ENCODE data around the gene VAV2.

VAV2 gene

DNA sequence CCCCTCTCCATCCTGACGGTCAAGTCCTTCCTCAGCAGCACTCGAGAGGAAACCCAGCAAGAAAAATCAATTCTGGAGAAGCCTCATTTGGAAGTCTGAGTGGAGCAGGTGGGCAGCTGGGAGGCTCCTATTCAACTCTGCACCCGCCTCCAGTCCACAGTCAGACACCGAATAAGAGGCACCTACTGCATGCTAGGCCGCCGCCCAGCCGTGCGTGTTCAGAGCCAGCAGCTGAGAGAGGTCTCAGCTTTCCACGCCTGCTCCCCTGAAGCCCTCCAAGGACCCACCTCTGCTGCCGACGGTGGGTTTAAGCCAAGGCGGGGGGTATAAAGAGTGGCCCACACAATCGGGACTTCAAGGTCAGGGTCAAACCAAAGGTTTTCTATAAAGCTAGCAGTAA lies 41.9 kb downstream of the VAV2 start:
- DNase-seq, result no peak

DNA sequence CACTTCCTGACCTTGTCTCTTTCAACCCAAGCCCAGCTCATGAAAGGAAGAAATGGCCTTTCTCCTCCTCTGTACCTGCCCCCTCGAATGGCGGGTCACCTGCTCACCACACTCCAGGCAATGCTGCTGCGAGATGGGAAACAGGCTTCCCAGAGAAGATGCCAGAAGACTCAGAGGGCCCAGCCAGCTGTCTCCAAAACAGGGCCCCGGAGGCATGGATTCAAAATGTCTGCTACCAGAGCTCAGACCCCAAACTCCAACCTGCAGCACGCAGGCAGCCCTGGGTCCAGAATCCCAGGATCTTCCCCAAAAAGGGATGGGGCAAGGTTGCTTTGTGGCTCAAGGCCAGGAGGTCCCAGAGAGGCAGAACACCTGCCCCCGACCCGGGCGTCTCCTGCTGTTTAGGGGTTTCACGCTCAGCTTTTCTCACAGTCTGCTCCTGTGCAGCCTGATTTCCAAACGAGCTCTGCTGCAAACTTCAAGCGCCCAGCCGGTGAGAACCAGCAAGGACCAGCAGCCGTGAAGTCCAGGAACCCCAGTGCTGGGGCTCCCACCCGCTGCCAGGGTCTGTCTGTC lies 42.5 kb downstream of the VAV2 start:
- no peak for DNase-seq

DNA sequence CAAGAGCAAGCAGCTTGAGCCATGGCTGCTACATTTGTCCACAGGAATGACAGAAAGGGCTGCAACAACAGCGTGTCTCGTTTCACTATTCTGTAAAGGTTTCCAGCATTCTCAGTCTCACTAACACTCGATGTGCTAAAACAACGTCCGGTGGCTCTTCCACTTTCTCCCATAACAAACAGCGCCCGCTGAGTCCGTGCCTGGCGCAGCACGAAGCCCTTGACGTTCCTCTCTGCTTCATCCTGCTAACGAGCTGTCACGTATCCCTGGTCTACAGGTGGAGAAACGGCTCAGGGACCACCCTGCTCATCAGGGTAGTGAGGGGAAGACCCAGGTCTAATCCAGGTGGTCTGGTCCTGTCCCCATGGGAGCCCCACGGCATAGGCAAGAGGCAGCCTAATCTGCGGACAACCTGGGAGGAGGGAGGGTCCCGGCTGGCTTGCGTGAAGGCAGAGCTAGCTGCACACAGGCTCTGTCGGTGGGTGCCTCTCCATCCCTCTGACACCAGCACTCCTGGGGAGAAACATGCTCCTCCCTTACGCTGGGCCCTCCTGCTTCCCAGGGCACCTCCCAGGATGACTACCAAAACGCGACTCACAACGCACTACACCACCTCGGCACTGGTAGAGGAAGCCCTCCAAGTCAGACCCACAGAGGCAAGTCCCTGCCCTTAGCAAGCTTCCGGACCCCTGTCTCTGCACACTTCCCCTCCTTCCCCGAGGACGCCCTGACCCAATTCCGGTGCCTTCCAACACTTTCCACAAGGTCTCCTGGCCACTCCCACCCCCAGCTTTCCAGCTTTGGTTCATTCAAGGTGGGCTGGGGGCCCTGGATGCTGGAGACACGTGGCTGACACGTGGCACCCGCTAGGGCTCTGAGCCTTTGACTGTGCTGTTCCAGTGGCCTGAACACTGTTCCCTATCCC lies 43.3 kb downstream of the VAV2 start:
- DNase-seq, result no peak

DNA sequence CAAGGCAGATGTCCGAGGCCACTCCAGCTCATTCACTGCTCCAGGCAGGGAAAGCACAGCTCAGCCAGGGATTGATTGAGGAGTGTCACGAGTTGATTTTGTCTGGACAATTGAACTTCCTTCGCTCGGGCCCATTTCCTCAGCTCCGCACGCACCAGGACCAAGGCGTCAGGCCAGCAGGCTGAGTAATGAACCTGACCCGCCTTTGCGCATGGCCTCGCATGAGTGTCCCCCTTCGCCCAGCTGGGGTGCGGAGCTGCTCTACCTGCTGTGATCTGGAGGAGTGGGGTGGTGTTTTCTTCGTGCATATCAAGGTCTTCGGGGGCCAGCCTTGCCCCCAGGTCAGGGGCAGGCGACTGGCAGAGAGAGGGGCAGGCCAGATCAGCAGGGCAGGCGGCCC lies 44.0 kb downstream of the VAV2 start:
- DNase-seq, result no peak

DNA sequence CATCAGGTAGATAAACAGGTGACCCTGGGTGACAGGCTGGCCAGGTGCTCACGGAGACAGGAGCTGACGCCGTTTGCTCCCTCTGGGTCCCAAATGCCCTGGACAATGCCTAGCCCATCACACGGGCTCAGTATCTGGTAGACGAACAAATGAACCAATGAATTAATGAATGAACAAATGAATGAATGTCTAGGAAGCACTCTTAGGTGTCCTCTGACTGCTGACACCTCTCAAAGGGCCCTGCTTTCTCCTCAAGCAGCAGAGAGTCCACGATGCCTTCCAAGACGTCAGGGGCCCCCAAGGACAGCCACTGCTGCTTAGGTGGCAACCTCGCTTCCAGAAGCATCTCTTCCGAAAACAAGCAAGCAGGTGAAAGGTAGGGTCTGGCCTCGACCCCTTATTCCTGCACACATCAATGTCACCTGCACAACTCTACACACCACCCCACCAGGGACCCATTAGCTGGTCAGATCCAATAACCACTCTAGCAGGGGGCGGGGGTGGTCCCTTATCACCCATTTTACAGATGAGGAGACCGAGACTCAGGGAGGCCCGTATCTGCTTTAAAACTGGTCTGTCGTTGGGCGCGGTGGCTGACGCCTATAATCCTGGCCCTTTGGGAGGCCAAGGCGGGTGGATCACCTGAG lies 45.2 kb downstream of the VAV2 start:
- no peak for DNase-seq

DNA sequence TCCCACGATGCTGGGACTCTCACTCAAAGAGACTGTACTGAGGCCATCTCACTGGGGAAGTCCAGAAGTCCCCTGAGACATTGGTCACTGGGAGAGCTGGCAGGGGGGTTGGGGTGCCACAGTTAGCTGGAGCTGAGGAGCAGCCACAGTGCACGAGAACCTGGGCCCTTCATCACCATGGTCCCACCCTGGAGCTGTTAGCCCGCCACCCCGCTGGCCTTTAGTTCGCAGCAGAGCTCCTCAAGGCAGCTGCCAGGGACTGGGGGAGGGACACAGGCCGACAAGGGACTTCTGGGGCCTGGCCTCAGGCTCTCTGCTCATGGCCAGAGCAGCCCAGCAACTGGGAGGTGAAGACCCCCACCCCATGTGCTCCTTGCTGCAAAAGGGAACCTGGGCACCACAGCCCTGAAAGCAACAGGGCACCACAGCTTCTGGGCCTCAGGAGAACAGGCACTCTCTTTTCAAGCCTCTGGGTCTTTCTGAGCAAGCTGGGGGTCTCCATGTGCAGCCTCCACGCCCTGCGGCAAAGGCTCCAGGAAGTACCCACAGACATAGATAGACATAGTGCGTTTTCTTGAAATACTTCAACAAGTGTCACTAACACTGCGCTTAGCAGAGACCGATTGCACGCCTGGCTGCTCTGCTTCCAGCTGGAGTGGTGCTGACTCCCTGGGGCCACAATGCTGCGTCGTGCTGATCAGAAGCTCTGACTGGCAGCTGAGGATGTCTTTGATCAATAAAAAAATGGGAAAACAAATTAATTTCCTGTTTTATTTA lies 46.0 kb downstream of the VAV2 start:
- no peak for DNase-seq

DNA sequence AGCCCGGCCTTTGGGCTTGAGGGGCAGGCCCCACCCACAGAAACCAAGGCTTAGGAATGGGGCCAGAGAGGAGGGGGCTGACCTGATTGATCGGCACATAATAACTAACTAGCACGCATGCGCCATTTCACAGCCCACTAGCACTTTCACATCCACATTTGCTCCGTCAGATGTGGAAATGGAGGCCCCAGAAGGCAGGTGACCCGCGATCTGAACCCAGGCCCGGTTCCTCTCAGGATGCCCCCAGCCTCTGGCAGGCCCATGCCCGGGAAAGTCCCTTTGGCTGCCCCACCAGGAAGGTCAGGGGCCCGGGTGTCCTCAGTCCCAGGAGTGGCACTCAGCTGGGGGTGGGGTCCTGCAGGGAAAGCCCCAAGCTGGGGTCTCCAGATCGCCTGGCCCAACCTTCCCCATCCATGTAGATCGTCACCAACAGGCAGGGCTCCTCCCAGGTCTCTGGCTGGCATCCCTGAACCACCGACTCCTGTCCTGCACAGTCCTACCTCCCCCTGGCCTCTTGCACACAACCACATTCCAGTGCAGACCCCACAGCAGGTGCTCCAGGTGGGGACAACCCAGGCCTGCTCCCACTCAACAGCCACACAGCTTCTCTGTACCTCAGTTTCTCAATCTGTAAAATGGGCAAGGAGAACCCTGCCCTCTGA lies 46.7 kb downstream of the VAV2 start:
- no peak for DNase-seq

DNA sequence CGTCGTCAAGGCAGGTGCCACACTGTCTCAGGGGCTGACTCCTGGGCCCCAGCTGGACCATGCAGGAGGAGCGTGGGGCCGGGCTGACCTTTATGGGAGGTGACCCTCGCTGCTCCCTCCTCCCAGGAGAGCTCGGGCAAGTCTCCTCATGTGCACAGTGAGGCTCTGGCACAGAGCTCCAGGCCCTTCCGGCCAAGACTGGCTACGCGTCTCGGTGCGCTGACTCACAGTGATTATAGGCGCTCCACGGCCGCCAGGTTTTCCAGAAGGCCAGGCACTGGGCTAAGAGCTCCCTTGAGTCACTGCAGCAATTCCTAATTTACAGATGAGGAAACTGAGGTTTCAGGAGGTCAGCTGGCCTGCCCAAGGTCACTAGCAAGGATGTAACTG lies 47.4 kb downstream of the VAV2 start:
- DNase-seq, result no peak

DNA sequence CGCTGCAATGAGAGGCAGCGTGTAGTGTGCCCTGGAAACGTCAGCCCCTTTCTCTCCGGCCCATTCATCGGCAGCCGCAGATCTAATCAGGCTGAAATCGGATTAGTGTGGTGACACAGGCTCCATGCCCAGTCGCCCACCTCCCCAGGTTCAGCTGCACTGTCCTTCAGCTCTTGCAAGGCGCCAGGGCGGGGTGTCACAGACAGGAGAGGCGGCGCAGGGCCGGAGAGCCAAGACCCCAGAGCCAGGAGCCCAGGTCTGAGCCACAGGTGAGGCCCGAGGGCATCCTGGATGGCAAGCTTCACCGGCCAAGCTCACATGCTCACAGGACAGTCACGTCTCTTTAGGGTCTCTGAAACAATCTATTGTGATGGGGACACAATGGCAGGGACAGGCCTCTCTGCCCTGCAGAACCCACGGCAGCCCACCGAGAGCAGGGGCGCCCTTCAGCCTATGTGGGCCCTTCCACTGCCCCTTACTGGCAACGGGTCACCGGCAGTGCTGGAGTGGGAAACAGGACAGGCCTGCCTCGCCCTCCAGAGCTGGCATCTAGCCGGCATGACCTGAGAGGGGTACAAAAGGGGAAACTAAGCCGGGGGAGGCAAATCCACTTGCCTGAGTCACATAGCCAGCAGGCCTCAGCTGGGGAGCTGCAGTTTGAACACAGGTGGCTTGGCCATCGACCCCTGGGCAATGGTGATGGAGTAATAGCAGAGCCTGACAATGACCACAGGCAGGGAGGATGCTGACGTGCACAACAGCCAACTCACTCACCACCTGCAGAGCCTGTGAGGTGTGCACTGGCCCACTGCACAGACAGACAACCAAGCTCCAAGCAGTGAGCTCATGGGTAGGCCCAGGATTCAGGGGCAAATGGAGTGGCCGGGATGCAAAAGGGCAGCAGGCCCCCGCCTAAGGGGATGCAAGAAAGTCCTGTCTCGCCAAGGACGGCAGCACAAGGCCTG lies 48.1 kb downstream of the VAV2 start:
- no peak for DNase-seq

DNA sequence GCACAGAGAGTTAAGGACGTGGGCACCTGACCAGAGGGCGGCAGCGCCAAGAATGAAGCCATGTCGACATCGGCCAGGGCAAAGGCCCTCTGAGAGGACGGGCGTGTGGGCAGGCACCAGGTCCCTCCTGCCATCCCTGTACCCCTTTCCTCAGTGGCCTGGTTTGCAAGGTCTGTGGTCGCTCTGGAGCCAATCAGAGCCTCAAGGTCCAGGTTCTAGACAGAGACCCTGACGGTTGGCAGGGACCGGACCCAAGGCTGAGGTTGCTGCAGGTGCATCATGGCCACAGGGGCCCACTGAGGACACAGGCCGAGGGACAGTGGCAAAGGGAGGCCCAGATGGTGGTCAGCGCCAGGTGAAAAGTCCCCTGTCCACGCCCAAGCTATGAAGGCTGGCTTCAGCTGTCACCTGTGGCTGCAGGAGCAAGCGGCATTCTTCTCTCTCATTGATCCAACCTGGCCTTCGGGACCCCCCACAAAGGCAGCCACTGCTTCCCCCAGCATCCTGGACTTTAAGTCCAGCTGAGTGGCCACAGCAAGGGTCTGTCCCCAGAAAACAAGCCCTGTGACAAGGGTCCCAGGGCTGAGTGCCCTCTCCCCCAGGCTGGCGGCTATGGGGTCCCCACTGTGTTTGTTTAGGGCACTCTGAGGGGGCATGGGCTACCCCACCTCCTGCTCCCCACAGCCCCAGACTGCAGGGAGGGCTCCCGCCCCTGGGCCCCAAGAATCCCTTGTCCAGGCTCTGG lies 48.9 kb downstream of the VAV2 start:
- no peak for DNase-seq

DNA sequence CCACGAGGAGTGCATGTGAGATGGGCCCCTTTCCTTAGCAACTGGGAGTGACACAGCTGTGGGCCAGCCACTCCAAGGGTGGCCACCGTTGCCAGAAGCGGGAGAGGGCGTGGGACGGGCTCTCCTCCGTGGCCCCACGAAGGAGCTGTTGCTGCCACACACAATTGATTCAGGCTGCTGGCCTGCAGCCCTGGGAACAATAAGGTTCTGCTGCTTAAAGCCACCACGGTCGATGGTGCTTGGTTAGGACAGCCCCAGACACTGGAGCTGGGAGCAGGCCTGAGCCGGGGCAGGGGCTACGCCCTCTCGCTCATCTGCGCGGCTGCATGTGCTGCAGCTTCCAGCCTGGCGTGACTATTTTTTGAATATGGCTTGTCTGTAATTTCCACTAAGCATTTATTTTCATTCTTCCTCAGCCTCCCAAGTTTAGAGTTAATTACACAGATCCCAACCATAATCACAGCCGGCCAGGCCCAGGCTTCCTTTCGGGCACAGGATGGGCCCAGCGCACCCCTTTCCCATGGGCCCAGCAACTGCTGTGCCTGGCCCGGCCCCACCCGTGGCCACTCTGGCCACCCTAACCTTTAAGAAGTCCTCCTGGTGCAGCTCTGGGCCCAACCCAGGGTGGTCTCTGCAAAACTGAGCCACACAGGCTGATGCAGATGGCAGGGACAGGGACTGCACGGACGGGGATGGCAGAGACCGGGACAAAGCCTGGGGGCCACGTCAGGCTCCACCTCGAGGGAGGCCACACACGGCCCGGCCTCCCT lies 49.7 kb downstream of the VAV2 start:
- DNase-seq, result no peak

DNA sequence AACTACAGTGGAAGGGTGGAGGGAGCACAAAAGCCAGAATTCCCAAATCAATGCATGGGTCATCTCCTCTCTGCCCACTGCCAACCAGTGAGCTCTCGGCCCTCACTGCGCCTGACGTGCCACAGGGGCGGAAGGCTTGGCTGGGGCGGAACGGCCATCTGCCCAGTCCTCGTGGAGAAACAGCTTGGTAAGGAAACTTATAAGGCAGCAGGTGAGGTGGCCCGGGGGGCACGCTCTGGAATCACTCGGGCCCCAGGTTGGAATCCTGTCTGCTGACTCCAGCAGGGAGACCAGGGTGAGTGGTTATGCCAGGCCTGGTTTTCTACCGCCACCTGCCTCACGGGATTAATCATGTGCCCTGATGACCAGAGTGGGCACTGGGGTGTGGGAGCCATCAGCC lies 52.3 kb downstream of the VAV2 start:
- no peak for DNase-seq

DNA sequence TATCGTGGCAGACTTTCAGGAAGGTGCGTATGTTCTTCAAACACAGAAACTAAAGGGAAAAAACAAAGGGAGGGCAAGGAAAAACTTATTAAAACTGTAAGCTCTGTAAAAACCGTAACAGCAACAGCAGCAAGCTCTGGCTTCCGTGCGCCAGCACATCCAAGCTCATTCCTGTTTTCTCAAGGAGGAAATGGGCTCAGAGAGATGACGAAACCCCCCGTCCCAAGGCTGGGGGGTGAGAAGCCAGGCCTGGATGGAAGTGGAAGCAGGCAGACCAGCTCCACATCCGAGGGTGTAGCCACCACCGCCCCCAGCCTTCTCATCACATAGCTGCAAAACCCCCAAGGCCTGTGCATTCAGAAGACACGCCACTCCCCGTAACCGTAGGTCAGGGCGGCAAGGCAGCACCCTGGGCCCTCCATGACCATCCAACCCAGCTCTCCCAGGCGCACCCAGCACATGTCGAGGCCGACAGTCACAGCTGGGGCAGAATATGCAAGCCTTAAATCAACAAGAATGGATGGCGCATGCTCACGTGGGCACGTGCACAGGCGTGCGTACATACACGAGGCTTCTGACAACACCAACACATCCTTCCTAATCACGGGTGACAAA lies 52.8 kb downstream of the VAV2 start:
- DNase-seq, result no peak

DNA sequence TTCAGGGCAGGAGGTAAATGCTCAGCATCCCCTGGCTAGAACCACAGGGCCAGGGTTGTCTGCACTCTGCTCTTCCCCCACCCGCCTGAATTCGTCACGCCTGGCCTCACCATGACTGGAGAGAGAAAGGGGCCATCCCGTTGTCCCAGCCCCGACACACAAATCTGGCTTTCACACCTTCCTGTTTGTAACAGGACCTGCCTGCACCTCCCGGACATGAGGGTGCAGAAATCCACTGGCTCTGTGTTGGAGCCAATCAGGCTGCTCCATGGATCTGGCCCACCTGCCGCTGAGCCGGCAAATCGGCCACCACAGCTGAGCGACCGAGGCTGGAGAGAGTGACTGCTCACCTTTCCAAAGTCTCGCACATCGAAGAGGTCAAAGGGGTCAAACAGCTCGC lies 53.4 kb downstream of the VAV2 start:
- no peak for DNase-seq

DNA sequence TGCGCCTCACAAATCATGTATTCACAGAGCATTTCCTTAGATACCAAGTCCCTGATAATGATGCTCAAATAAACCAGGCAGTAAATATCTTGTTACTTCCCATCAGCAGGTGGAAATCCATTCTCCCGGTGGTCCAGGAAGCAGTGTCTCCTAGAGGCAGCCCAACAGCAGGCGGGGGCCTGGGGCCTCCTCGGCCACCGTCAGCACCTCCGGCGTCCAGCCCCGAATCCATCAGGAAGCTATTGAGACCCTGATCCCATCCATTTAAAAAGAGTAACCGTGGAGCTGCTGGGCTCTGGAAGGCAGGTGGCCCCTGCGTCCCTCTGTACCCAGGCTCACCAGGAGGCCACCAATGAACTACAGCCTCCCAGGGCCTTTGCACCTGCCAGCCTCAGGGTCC lies 54.0 kb downstream of the VAV2 start:
- no peak for DNase-seq

DNA sequence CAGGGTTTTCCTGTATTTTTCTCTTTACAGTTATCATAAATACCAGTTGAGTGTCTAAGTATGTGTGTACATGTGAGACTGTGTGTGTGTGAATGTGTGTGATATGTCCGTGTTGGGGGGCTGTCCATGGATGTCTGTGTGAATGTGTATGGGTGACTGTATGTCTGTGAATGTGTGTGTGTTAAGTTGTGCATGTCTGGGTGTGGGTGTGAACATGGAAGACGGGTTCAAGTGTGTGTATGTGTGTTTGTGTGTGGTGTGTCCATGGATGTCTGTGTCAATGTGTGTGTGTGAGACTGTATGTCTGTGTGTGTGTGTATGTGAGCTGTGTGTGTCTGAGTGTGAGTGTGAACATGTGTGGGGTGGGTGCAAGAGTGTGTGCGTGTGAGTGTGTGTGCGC lies 55.0 kb downstream of the VAV2 start:
- no peak for DNase-seq

DNA sequence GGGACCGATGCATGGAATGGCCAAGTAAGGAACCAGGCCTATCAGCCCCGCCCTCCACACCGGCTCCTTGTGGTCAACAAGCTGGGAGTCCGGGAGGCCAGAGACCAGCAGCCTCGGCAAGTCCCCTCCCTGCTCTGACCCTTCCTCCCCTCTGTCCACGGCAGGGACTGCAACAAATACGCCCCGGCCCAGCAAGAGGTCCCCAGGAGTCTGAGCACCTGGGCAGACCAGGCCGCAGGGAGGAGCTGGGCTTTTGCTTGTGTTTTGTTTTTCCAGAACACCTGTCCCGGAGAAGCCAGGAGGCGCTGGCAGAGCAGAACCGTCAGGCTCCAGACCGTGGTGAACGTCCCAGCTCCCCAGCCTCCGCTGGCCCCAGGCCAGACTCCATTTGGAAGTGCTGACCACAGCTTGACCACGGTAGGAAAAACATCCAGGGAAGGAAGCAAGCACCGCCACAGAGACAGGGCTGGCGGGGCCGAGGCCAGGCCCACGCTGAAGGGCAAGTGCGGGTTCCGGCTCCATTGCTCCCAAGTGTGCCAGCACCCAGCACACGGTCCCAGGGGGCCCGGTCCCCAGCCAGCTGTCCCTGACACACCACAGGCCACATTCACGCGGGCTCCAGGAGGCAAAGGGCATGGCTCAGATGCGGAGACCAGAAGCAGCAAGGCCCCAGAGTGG lies 56.7 kb downstream of the VAV2 start:
- no peak for DNase-seq

DNA sequence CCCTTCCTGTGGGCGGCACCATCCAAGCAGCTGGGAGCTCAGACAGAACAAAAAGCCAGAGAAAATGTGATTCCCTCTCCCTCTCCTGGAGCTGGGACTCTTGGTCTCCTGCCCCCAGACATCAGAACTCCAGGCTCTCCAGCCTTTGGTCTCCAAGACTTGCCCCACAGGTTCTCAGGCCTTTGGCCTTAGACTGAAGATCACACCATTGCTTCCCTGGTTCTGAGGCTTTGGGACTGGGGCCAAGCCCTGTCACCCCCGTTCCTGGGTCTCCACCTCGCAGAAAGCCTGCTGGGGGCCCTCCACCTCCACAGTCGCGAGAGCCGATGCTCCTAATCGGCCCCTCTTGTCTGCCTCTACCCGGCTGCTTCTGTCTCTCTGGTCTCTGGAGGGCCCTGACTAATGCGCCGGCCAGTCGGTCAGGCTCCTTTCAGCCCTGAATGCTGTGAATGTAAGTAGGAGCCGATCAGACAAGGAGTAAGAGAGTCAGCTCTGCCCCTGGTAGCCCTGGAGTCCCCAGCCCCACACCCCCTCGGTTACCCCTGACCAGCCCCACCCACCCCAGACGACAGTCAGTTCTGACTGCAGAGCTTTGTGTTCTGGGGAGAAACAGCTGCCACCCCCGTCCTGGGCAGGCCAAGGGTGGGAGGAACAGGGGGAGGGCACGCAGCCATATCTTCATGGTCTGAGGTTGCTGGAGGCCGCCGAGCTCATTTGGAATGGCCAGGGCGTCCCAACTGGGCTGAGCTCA lies 57.5 kb downstream of the VAV2 start:
- DNase-seq, result no peak

All from activated CD8-positive, alpha-beta memory T cell treated with anti-CD3 and anti-CD28 coated beads, Interleukin-2, amount 50 U/mL, for 48 hours (primary cell).